Gastroesophageal sphincter (tissue), 3 donors: ENCODE results near the gene PKNOX1.

Experiments used
- CTCF ChIP-seq, 4 experiments: fragments of 200-600 bp in 2 of 4; fragments of 450-650 bp in 2 of 4; sonication (generic) in 1 of 4; IDR thresholded peaks; one replicate each; pipeline ENCODE4 v1.5.1; 2017 to 2019; ENCODE audit warnings: antibody characterized with exemption in 4 of 4, mild to moderate bottlenecking in 2 of 4, moderate library complexity in 2 of 4
- EP300 ChIP-seq: sonication (generic); formaldehyde crosslinking; IDR thresholded peaks from one replicate; pipeline ENCODE4 v1.6.1; 2017; ENCODE audit warnings: antibody characterized with exemption, mild to moderate bottlenecking
- POLR2A ChIP-seq, 2 donors: fragments of 450-650 bp; IDR thresholded peaks; one replicate each; pipeline ENCODE4 v1.6.1; 2017; ENCODE audit warnings: antibody characterized with exemption in 2 of 2, mild to moderate bottlenecking in 2 of 2, moderate library complexity in 1 of 2
- POLR2AphosphoS5 ChIP-seq: sonication (generic); formaldehyde crosslinking; IDR thresholded peaks from one replicate; pipeline ENCODE4 v1.6.1; 2017; ENCODE audit warnings: antibody characterized with exemption

GRCh38 chr21:43025636-43026180, 51.3 kb downstream of the PKNOX1 start:
- TF ChIP-seq POLR2AphosphoS5, result no peak
- no peak for TF ChIP-seq CTCF (IDR thresholded peaks at IDR 0.05)
- no peak for TF ChIP-seq EP300
- TF ChIP-seq POLR2A (IDR thresholded peaks at IDR 0.05), result no peak
